SH-SY5Y (cell line): ENCODE results near the gene TMEM101.

Source experiments
- GATA2 ChIP-seq: IDR thresholded peaks from 2 replicates; pipeline ENCODE4 v1.6.1; 2011; ENCODE audit warnings: mild to moderate bottlenecking, low read depth, low read length
- GATA3 ChIP-seq: IDR thresholded peaks from 2 replicates; pipeline ENCODE4 v1.6.1; 2011; ENCODE audit warnings: low read depth, mild to moderate bottlenecking, low read length, moderate library complexity

TMEM101 gene

GRCh38 chr17:44033861-44034408 lies 19.2 kb upstream of the TMEM101 start:
- no peak for TF ChIP-seq GATA3

GRCh38 chr17:44030482-44030881 lies 15.7 kb upstream of the TMEM101 start:
- TF ChIP-seq GATA3 = no peak
- no peak for TF ChIP-seq GATA2

GRCh38 chr17:44029736-44030135 lies 15.0 kb upstream of the TMEM101 start:
- TF ChIP-seq GATA2 (no peak), GATA3 (no peak)

- TF ChIP-seq GATA2 (no peak), GATA3 (no peak)
Observed at GRCh38 chr17:44024853-44025252, 10.1 kb upstream of the TMEM101 start.

- peak; percentile 91 for TF ChIP-seq GATA2
- TF ChIP-seq GATA3 = no peak
Observed at GRCh38 chr17:44024271-44024663, 9.5 kb upstream of the TMEM101 start.

GRCh38 chr17:44023545-44024270 lies 8.9 kb upstream of the TMEM101 start:
- TF ChIP-seq GATA3 (no peak), GATA2 (no peak)

- TF ChIP-seq GATA3 = no peak
Observed at GRCh38 chr17:44022246-44022645, 7.5 kb upstream of the TMEM101 start.

GRCh38 chr17:44014133-44014436 lies 678 bp downstream of the TMEM101 start:
- TF ChIP-seq GATA3 (no peak), GATA2 (no peak)

- no peak for TF ChIP-seq GATA2
- no peak for TF ChIP-seq GATA3
Observed at GRCh38 chr17:44012874-44013273, 1.9 kb downstream of the TMEM101 start.

GRCh38 chr17:44012391-44012790 lies 2.4 kb downstream of the TMEM101 start:
- TF ChIP-seq GATA3 (no peak), GATA2 (no peak)

- no peak for TF ChIP-seq GATA2
- no peak for TF ChIP-seq GATA3
Observed at GRCh38 chr17:44011876-44012275, 2.9 kb downstream of the TMEM101 start.

- TF ChIP-seq GATA2 = no peak
- no peak for TF ChIP-seq GATA3
Observed at GRCh38 chr17:44010966-44011647, 3.7 kb downstream of the TMEM101 start.

- TF ChIP-seq GATA3 (no peak), GATA2 (no peak)
Observed at GRCh38 chr17:44008205-44008909, 6.4 kb downstream of the TMEM101 start.

- TF ChIP-seq GATA2 (no peak), GATA3 (no peak)
Observed at GRCh38 chr17:44007346-44008204, 7.2 kb downstream of the TMEM101 start.
